22Rv1 (cell line): ENCODE measurements around the gene BICRAL.

Experiments
- CTCF ChIP-seq: fragments of 450-650 bp; IDR thresholded peaks from 2 replicates; pipeline ENCODE4 v1.5.1; 2017; ENCODE audit warnings: mild to moderate bottlenecking
- ZFX ChIP-seq: fragments of 450-650 bp; IDR thresholded peaks from 2 replicates; pipeline ENCODE4 v1.6.1; 2017; ENCODE audit warnings: antibody characterized with exemption, borderline replicate concordance

GRCh38 chr6:42907336-42907735 is 125.5 kb downstream of the BICRAL start:
- no peak for TF ChIP-seq CTCF
- TF ChIP-seq ZFX: no peak
